HG02571 (cell line): ENCODE data around the gene CLDN24.

Experiments used
- ATAC-seq: cut with Tn5 transposase; IDR thresholded peaks from one replicate; pipeline ENCODE4 v1.9.1; 2021; ENCODE audit warnings: mild to moderate bottlenecking, moderate library complexity; ENCODE audit not compliant: unreplicated experiment

CLDN24 gene

GRCh38 chr4:183286590-183287308 lies 35.5 kb downstream of the CLDN24 start:
- no peak for ATAC-seq

- ATAC-seq: no peak
Measured at GRCh38 chr4:183285886-183286285, 36.3 kb downstream of the CLDN24 start.

GRCh38 chr4:183284965-183285364 lies 37.3 kb downstream of the CLDN24 start:
- no peak for ATAC-seq

GRCh38 chr4:183284258-183284785 lies 37.9 kb downstream of the CLDN24 start:
- no peak for ATAC-seq

GRCh38 chr4:183276106-183276505 lies 46.1 kb downstream of the CLDN24 start:
- ATAC-seq: no peak

- ATAC-seq: no peak
Measured at GRCh38 chr4:183272384-183272783, 49.8 kb downstream of the CLDN24 start.
